Hippocampal formation (tissue), 2 donors: ENCODE data around the gene AKR1B15.
A peak's percentile ranks its signal among the peaks of the same experiment; 100 is the strongest.
"Not testable (repeated sequence)": the region's sequence is repeated elsewhere in the genome, so short reads cannot be mapped to it uniquely, and the experiment has no call there.

Experiments
- DNase-seq, 2 donors: peaks; one replicate each; lab custom pipeline; 2025; lab: John Stamatoyannopoulos, UW

The AKR1B15 gene

GRCh38 chr7:134532954-134533218 lies 16.0 kb upstream of the AKR1B15 start:
- DNase-seq: no peak

GRCh38 chr7:134533288-134533771 lies 15.6 kb upstream of the AKR1B15 start:
- no peak for DNase-seq

GRCh38 chr7:134534633-134535032 lies 14.3 kb upstream of the AKR1B15 start:
- DNase-seq: no peak

DNA sequence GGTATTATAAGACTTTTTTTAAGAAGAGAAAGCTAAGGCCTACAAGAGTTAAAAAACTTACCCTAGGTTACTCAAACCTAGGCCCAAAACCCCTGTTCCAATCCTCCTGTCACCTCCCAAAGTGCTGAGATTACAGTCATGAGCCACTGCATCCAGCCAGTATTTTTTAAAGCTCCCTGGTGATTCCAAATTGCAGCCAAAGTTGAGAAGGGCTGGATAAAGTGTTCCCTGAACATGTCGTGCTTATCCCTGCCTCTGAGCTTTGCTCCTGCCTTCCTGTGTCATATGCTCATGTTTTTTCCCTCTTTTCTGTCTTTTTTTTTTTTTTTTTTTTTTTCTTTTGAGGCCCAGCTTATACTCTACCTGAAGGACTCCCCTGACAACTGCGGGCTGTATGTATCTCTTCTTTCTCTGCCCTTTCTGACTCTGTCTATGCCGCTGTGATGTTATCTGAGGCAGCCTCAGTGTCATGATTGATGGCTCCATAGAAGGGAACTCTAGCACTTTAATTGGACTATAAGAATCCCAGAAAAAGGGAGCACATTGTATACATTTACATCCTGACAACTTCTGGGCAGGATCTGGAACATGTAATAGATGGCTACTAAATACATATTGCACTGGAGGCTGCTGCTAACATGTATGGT lies 13.5 kb upstream of the AKR1B15 start:
- DNase-seq: no peak

DNA sequence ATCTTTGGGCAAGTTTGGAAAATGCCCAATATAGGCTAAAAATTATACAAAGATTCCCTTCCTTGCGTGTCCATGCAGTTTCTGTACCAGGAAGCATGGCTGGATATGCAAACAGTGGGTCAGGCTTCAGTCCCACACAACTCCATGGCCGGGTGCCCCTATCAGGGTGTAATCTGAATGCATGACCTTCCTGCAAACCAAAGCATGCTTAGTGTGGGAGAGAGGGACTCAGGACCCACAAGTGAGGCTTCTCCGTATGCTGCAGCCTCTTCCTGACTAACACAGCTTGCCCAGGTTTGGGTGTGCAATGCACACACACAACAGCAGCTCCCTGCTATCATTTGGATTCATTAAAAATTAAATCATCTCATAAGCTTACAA lies 13.0 kb upstream of the AKR1B15 start:
- DNase-seq: no peak

DNA sequence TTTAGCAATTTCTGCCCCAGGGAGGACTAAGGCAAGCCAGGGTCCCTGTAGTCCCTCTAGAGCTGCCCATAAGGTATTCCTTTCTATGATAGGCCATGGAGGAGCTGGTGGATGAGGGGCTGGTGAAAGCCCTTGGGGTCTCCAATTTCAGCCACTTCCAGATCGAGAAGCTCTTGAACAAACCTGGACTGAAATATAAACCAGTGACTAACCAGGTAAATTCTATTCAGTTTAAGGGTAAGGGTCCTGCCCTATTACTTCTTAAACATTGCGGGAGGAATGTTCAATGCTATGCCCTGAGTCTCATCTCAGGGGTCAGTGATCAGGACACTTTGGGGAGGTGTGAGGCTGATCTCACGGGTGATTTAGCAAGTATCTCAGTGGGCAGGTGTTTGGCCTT lies 12.4 kb upstream of the AKR1B15 start:
- not testable (repeated sequence) for DNase-seq

DNA sequence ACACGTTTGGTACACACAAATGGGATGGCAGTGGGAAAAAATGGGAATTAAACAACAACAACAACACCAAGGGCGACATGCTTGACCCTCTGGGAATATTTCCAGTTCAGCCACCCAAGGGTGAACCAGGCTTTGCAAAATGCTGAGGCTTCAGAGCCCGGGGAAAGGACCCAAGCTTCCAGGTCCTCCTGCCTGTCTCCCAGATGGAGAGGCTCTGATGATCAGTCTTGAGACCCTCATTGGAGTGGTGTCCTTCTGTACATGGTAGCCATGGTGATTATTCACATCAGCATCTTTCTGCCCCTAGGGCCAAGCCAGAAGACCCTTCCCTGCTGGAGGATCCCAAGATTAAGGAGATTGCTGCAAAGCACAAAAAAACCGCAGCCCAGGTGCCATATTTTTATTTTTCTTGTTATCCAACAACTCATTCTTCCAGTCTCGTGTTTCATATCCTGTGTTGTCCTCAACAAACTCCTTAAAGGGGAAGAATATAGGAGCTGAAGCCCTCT lies 11.6 kb upstream of the AKR1B15 start:
- DNase-seq: not testable (repeated sequence)

GRCh38 chr7:134539380-134540004 lies 9.4 kb upstream of the AKR1B15 start:
- no peak for DNase-seq

DNA sequence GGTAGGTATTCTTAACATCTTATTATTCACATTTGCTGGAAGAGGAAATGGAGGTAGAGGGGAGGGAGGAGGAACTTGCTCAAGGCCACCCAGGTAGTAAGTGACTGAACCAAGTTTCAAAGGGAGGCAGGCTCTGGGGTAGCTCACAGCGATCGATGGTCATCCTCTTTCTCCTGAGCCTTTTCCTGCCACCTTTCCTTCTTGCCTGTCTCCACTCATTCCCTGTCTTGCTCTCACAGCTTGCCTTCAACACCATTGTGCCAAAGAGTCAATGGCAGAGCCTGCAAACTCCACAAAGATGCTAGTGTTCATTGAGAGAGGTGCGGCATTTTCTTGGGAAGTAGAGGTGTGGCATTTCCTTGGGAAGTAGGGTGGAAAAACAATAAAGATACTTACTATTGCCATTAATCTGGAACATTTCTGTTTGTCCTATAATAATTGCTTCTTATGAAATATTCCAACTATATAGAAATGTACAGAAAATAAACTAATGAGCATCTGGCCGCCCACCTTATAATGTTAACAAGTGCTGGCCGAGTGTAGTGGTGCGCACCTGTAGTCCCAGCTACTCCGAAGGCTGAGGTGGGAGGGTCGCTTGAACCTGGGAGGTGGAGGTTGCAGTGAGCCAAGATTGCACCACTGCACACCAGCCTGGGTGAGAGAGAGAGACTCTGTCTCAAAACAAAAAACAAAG lies 7.3 kb upstream of the AKR1B15 start:
- DNase-seq: not testable (repeated sequence)

DNA sequence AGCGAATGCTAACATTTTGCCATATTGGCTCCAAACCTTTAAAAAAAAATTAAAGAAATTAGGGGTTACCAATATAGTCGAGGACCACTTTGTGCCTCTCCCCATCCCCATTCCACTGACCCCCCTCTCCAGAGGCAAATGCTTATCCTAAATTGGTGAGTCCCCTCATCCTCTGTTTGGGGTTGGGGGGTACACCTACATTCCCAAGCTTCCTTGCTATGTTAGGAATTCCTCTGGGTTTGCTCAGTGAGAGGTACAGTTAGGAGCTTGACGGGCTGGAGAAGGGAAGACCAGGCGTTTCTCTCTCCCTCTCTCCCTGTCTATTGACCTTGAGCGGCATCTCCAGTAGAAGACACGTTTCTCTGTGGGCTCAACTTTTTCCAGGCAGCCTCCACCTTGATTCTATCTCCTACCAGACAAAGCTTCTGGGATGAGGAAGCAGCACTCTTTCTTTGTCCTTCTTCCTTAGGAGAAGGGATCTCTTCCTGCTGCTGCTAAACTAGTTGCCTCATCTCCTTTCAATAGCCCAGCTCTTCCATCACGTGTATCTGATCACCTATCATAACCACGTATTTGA lies 6.6 kb upstream of the AKR1B15 start:
- DNase-seq: no peak

- DNase-seq: no peak
These were observed 3.5 kb upstream of the AKR1B15 start for GRCh38 chr7:134545380-134545779.

GRCh38 chr7:134545918-134546317 lies 3.0 kb upstream of the AKR1B15 start:
- DNase-seq: no peak

DNA sequence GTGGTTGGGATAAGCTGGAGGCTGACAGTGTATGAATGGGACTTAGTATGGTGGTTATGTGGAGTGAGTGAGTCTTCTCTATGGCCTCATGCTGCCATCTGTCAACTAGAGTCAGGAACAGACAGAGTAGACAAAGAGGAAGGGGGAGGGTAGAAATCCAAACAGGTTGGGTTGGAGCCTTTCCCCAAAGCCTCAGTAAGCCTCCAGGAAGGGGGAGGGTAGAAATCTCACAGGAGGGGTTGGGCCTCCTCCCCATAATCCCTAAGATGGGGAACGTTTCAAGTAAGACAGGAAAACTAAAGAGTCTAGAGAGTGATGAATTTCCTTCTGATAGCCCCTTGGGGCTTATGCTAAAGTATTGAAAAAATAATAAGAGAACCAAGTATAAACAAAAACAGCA lies 2.0 kb upstream of the AKR1B15 start:
- DNase-seq: no peak

DNA sequence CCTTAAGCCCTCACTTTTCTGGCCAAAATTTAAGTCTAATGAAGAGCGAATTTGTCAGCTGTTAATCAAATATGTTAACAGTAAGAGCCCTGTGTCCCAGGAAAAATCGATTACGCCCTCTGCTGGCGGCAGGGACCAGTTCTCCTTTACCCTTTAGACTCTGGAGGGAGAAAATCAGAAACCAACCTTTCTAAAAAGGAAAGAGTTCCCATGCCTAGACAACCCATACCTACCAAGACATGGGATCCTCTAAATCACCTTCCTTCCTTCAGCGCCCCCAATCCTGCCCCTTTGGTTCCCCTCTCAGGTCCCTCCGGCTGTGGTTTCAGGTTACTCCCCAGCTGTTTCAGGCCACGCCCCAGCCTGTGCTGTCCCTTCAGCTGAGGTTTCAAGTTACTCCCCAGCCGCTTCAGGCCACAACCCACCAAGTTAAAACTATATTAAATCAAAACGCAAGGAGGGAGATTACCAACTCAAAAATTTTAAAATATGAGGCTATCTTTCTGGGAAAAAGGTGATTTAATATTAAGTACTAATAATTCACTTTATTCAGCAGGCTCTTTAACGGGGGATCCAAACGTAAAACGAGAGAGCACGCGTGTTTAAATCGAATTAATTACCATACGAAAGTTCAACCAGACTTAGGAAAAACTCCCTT lies 1.4 kb upstream of the AKR1B15 start:
- peak; percentile 37 to 38 for DNase-seq

DNA sequence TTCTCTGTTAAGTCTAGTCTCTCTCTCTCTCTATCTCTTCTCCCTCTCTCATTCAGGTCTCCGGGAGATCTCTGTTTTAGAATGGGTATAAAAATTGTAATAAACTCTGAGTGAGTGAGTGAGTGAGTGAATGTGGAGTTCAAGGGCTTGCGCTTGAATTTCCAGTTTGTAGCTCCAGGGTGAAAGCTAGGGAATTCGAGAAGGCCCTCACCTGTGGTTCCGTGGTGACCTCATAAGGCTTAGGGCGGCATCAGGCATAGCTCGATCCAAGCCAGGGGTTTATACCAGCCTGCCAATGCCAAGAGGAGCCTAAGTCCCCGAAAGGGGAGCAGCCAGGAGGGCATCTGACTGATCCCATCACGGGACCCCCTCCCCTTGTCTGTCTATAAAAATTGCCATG lies 456 bp downstream of the AKR1B15 start:
- no peak for DNase-seq

DNA sequence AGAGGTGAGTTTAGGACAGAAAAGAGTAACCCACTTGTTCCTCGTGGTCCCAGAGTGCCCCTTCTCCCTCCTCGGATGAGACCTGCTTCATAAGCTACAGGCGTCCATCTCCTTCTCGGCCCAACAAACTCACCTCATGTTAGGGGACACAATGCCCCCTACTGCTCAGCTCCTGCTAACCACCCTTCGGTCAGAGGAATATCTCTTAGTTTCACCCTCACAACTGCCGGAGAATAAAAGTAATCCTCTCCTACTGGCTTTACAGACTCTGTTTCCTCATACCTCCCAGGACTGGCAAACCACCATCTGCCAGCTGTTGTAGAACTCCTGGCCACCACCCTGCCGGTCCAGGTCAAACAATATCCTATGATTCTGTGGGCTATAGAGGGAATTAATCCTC lies 3.2 kb downstream of the AKR1B15 start:
- DNase-seq: no peak

DNA sequence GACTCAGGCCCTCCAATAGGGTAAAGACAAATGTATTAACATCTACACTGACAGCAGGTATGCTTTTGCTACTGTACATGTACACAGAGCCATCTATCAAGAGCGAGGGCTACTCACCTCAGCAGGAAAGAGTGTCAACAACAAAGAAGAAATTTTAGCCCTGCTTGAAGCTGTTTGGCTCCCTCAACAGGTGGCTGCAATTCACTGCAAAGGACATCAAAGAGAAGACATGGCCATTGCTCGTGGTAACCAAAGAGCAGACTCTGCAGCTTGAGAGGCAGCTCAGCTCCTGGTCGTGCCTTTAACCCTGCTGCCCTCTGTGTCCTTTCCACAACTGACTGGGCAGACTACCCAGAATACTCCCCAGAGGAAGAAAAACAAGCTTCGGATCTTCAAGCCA lies 5.1 kb downstream of the AKR1B15 start:
- no peak for DNase-seq

DNA sequence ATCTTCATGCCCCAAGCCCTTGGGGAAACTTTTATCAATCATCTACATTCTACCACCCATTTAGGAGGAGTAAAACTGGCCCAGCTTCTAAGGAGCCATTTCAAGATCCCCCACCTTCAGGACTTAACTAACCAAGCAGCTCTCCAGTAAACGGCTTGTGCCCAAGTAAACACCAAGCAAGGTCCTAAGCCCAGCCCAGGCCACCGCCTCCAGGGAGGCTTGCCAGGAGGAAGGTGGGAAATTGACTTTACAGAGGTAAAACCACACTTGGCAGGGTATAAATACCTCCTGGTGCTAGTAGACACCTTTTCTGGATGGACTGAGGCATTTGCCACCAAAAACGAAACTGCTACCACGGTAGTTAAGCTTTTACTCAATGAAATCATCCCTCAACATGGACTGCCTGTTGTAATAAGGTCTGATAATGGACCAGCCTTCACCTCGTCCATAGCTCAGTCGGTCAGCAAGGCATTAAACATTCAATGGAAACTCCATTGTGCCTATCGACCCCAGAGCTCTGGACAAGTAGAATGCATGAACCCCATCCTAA lies 5.6 kb downstream of the AKR1B15 start:
- no peak for DNase-seq

- DNase-seq: no peak
These were observed 8.5 kb downstream of the AKR1B15 start for GRCh38 chr7:134557391-134557790.

DNA sequence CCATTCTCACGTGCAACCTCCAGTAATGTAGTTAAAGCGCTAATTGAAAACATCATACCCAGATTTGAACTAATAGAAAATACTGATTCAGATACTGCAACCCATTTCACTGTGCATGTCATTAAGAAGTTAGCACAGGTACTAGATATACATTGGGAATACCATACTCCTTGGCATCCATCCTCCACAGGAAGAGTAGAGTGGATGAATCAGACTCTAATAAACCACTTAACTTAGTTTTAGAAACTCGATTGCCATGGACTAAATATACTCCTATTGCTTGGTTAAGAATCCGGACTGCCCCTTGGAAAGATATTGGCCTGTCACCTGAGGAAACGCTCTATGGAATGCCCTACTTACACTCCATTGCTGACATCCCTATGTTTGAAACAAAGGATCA lies 9.5 kb downstream of the AKR1B15 start:
- no peak for DNase-seq

DNA sequence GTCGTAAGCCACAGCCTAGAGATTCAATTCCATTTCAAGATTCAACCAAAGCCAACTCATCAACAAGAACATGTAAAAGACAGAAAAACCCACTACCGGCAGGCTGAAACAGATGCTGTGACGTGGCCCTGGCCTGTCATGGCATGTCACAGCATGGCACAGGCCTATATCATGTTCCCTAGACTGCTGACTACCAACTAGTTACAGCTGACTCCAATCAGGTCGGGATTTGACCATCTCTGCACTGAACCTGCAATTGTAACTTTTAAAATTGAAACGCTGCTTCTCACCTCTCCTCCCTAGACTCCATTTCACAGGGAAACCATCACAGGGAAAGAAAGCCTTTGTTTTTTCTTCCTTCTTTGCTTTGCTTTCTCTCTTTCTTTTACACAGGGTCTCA lies 12.7 kb downstream of the AKR1B15 start:
- not testable (repeated sequence) for DNase-seq

DNA sequence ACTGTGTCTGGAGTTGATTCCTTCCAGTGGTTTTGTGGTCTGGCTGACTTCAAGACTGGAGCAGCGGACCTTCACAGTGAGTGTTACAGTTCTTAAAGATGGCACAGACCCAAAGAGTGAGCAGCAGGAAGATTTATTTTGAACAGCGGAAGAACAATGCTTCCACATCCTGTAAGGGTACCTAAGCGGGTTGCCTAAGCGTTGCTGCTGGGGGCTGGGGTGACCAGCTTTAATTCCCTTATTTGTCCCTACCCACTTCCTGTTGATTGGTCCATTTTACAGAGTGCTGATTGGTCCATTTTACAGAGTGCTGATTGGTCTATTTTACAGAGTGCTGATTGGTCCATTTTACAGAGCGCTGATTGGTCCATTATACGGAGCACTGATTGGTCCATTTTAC lies 13.2 kb downstream of the AKR1B15 start:
- DNase-seq: no peak
